GM18868 (cell line): ENCODE results near the gene ZFP3.
"Not testable (repeated sequence)": the region's sequence is repeated elsewhere in the genome, so short reads cannot be mapped to it uniquely, and the experiment has no call there.

Source experiments
- ATAC-seq: cut with Tn5 transposase; IDR thresholded peaks from one replicate; pipeline ENCODE4 v1.9.1; 2021; ENCODE audit warnings: mild to moderate bottlenecking, moderate library complexity; ENCODE audit not compliant: unreplicated experiment

Gene ZFP3

GRCh38 chr17:5078106-5079028, at the start of gene ZFP3:
Gene ZFP3, plus strand, starts transcription at chr17:5078467. Its CDS starts 13,038 bp downstream, at chr17:5091505.
- ATAC-seq: peak; percentile 86

- not testable (repeated sequence) for ATAC-seq
Observed at GRCh38 chr17:5030168-5030567, 48.1 kb upstream of the ZFP3 start.

- ATAC-seq: peak; percentile 63
Observed at GRCh38 chr17:5031365-5032082, 46.7 kb upstream of the ZFP3 start.

- no peak for ATAC-seq
Observed at GRCh38 chr17:5032865-5033264, 45.4 kb upstream of the ZFP3 start.

GRCh38 chr17:5033352-5034015, 44.8 kb upstream of the ZFP3 start:
- ATAC-seq: no peak

- ATAC-seq: no peak
Observed at GRCh38 chr17:5034063-5034462, 44.2 kb upstream of the ZFP3 start.

- ATAC-seq: no peak
Observed at GRCh38 chr17:5034651-5035050, 43.6 kb upstream of the ZFP3 start.

- no peak for ATAC-seq
Observed at GRCh38 chr17:5035315-5035714, 43.0 kb upstream of the ZFP3 start, which contains the start of gene SLC52A1. Gene SLC52A1, minus strand, starts transcription at chr17:5035426. Its CDS starts 820 bp downstream, at chr17:5034606.

- ATAC-seq: no peak
Observed at GRCh38 chr17:5042157-5043022, 35.9 kb upstream of the ZFP3 start.

- ATAC-seq: no peak
Observed at GRCh38 chr17:5043524-5043923, 34.7 kb upstream of the ZFP3 start.

- no peak for ATAC-seq
Observed at GRCh38 chr17:5044630-5045029, 33.6 kb upstream of the ZFP3 start.

GRCh38 chr17:5045496-5045895, 32.8 kb upstream of the ZFP3 start:
- ATAC-seq: no peak

GRCh38 chr17:5047446-5047845, 30.8 kb upstream of the ZFP3 start:
- no peak for ATAC-seq

- no peak for ATAC-seq
Observed at GRCh38 chr17:5049314-5049841, 28.9 kb upstream of the ZFP3 start.

- ATAC-seq: no peak
Observed at GRCh38 chr17:5050278-5050677, 28.0 kb upstream of the ZFP3 start.

- ATAC-seq: no peak
Observed at GRCh38 chr17:5055543-5055942, 22.7 kb upstream of the ZFP3 start.

- ATAC-seq: no peak
Observed at GRCh38 chr17:5065227-5065744, 13.0 kb upstream of the ZFP3 start.

- ATAC-seq: no peak
Observed at GRCh38 chr17:5068236-5068635, 10.0 kb upstream of the ZFP3 start.

- ATAC-seq: no peak
Observed at GRCh38 chr17:5069724-5070123, 8.5 kb upstream of the ZFP3 start.

GRCh38 chr17:5075472-5075871, 2.8 kb upstream of the ZFP3 start:
- ATAC-seq: not testable (repeated sequence)
